HCT116 (cell line): ENCODE results near the gene TAF8. TPM values are rescaled to one million over a fixed set of nuclear protein-coding genes. Genes with fewer than 3 reads are reported as not detected.

Experiments
- ATAC-seq: fragments of 200-7000 bp; cut with Tn5 transposase; 2 replicates; pipeline ENCODE4 v1.9.1; 2020; ENCODE audit warnings: mild to moderate bottlenecking, moderate library complexity
- BruUV-seq: library from RNA; stranded (reverse); fragments of 400-500 nt; replicated peaks from 2 replicates; lab custom pipeline; 2021; lab: Mats Ljungman, UMichigan
- CTCF ChIA-PET: fragments of 300-600 bp; sonication (Branson Sonifier 250); formaldehyde crosslinking; loops from one replicate; lab custom pipeline; 2021; ENCODE audit warnings: antibody characterized with exemption; lab: Charles Lee
- POLR2A ChIA-PET: fragments of 300-600, 350-600 bp; sonication (Branson Sonifier 250); formaldehyde crosslinking; loops from one replicate; lab custom pipeline; 2021; ENCODE audit warnings: antibody characterized with exemption; lab: Charles Lee
- RAD21 ChIA-PET, 2 experiments: fragments of 300-600 bp; sonication (Branson Sonifier 250); formaldehyde crosslinking; loops; one replicate each; lab custom pipeline; 2023; ENCODE audit warnings: low total read pairs in 2 of 2; ENCODE audit not compliant: uncharacterized antibody in 2 of 2, unreplicated experiment in 2 of 2, low non-redundant PET in 1 of 2; lab: Charles Lee
- DNase-seq: peaks from one replicate; pipeline ENCODE4 v3.0.0-alpha.2; 2010; ENCODE audit warnings: low read depth, low spot score
- H2AFZ ChIP-seq: fragments of 200-600 bp; shearing (Covaris generic), sonication (generic); 2 replicates; pipeline ENCODE4 v1.6.1; 2017; ENCODE audit warnings: low read depth, mixed run types, mixed read lengths, antibody characterized with exemption, low read length; ENCODE audit not compliant: poor library complexity, severe bottlenecking
- H3K27ac ChIP-seq: 2 replicates; pipeline ENCODE4 v1.5.1; 2012; ENCODE audit warnings: low read depth, low read length
- H3K27me3 ChIP-seq: fragments of 200-600 bp; sonication (generic); 2 replicates; pipeline ENCODE4 v1.6.1; 2016; ENCODE audit warnings: mixed run types, low read length, mixed read lengths; ENCODE audit not compliant: insufficient read depth
- H3K36me3 ChIP-seq, 2 experiments: fragments of 200-500 bp in 1 of 2; fragments of 200-600 bp in 1 of 2; sonication (Bioruptor generic) in 1 of 2; sonication (generic) in 1 of 2; 2 replicates each; pipeline versions ENCODE4 v1.5.1 to v1.6.1; 2014 to 2016; ENCODE audit warnings: low read length in 2 of 2, inconsistent platforms in 1 of 2, mixed read lengths in 1 of 2, mixed run types in 1 of 2; ENCODE audit not compliant: insufficient read depth in 2 of 2, control insufficient read depth in 1 of 2
- H3K4me1 ChIP-seq, 2 experiments: fragments of 200-600 bp in 1 of 2; sonication (generic) in 1 of 2; 2 replicates each; pipeline versions ENCODE4 v1.5.1 to v1.6.1; 2012 to 2017; ENCODE audit warnings: low read length in 2 of 2, inconsistent platforms in 1 of 2, mild to moderate bottlenecking in 1 of 2, mixed read lengths in 1 of 2, mixed run types in 1 of 2, moderate library complexity in 1 of 2; ENCODE audit not compliant: insufficient read depth in 2 of 2, control insufficient read depth in 1 of 2
- H3K4me2 ChIP-seq: fragments of 200-600 bp; sonication (generic); 2 replicates; pipeline ENCODE4 v1.6.1; 2017; ENCODE audit warnings: mixed run types, low read length, mixed read lengths
- H3K4me3 ChIP-seq, 2 experiments: fragments of 200-600 bp in 1 of 2; sonication (generic) in 1 of 2; replicated peaks in 1 of 2; 2 replicates each; pipeline ENCODE4 v1.5.1; 2011 to 2016; ENCODE audit warnings: low read length in 2 of 2, control low read depth in 1 of 2, low read depth in 1 of 2, mild to moderate bottlenecking in 1 of 2, mixed read lengths in 1 of 2, mixed run types in 1 of 2
- H3K79me2 ChIP-seq: fragments of 200-600 bp; sonication (generic); 2 replicates; pipeline ENCODE4 v1.6.1; 2017; ENCODE audit warnings: mild to moderate bottlenecking, mixed run types, low read length, moderate library complexity, mixed read lengths; ENCODE audit not compliant: insufficient read depth
- H3K9ac ChIP-seq: fragments of 200-600 bp; sonication (generic); 2 replicates; pipeline ENCODE4 v1.6.1; 2016; ENCODE audit warnings: low read length, mixed read lengths
- H3K9me2 ChIP-seq: fragments of 200-600 bp; sonication (generic), shearing (Covaris generic); 2 replicates; pipeline ENCODE4 v1.6.1; 2017; ENCODE audit warnings: mixed run types, mild to moderate bottlenecking, moderate library complexity; ENCODE audit not compliant: insufficient read depth
- H3K9me3 ChIP-seq, 2 experiments: fragments of 200-500 bp in 1 of 2; fragments of 200-600 bp in 1 of 2; sonication (Bioruptor generic) in 1 of 2; sonication (generic) in 1 of 2; 2 replicates each; pipeline ENCODE4 v1.6.1; 2014 to 2017; ENCODE audit warnings: low read length in 2 of 2, mixed read lengths in 2 of 2, inconsistent platforms in 1 of 2, low read depth in 1 of 2, mild to moderate bottlenecking in 1 of 2, mixed run types in 1 of 2, moderate library complexity in 1 of 2; ENCODE audit not compliant: control insufficient read depth in 1 of 2, insufficient read depth in 1 of 2
- H4K20me1 ChIP-seq: fragments of 200-600 bp; sonication (generic), shearing (Covaris generic); 2 replicates; pipeline ENCODE4 v1.6.1; 2017; ENCODE audit warnings: mixed run types, mild to moderate bottlenecking, moderate library complexity; ENCODE audit not compliant: insufficient read depth
- CBX3 ChIP-seq: IDR thresholded peaks from 2 replicates; pipeline ENCODE4 v1.6.1; 2012; ENCODE audit warnings: low read depth
- CEBPB ChIP-seq: IDR thresholded peaks from 2 replicates; pipeline ENCODE4 v1.6.1; 2012; ENCODE audit warnings: low read depth
- EGR1 ChIP-seq: IDR thresholded peaks from 2 replicates; pipeline ENCODE4 v1.6.1; 2012; ENCODE audit warnings: low read depth
- ELF1 ChIP-seq: IDR thresholded peaks from 2 replicates; pipeline ENCODE4 v1.6.1; 2012; ENCODE audit warnings: low read depth, borderline replicate concordance
- EZH2 ChIP-seq: fragments of 200-600 bp; sonication (generic); IDR thresholded peaks from 2 replicates; pipeline ENCODE4 v1.6.1; 2017; ENCODE audit warnings: antibody characterized with exemption, mixed run types
- EZH2phosphoT487 ChIP-seq: fragments of 200-600 bp; IDR thresholded peaks from 2 replicates; pipeline ENCODE4 v1.6.1; 2018; ENCODE audit warnings: antibody characterized with exemption, borderline replicate concordance
- FOSL1 ChIP-seq: IDR thresholded peaks from 2 replicates; pipeline ENCODE4 v1.6.1; 2012; ENCODE audit warnings: low read depth
- JUND ChIP-seq: IDR thresholded peaks from 2 replicates; pipeline ENCODE4 v1.6.1; 2012
- POLR2A ChIP-seq: IDR thresholded peaks from 2 replicates; pipeline ENCODE4 v1.7.0; 2011; ENCODE audit warnings: borderline replicate concordance; ENCODE audit not compliant: insufficient read depth, insufficient read length; ENCODE audit errors: extremely low read depth
- POLR2AphosphoS5 ChIP-seq: IDR thresholded peaks from 2 replicates; pipeline ENCODE4 v1.6.1; 2011; ENCODE audit warnings: mild to moderate bottlenecking, low read depth, low read length, moderate library complexity
- RAD21 ChIP-seq: IDR thresholded peaks from 2 replicates; pipeline ENCODE4 v1.6.1; 2012; ENCODE audit warnings: low read depth, mild to moderate bottlenecking
- SIN3A ChIP-seq: IDR thresholded peaks from 2 replicates; pipeline ENCODE4 v1.6.1; 2012; ENCODE audit warnings: low read depth
- SRF ChIP-seq: IDR thresholded peaks from 2 replicates; pipeline ENCODE4 v1.6.1; 2012; ENCODE audit warnings: low read depth
- TCF7L2 ChIP-seq: IDR thresholded peaks from 2 replicates; pipeline ENCODE4 v1.7.0; 2011; ENCODE audit warnings: borderline replicate concordance, inconsistent platforms; ENCODE audit not compliant: insufficient read depth, insufficient read length; ENCODE audit errors: extremely low read depth
- YY1 ChIP-seq: IDR thresholded peaks from 2 replicates; pipeline ENCODE4 v1.6.1; 2011; ENCODE audit warnings: low read length, low read depth, moderate library complexity, mild to moderate bottlenecking; ENCODE audit not compliant: insufficient replicate concordance; ENCODE audit errors: extremely low read depth
- ZNF274 ChIP-seq: fragments of 200-500 bp; sonication (Bioruptor generic); IDR thresholded peaks from 2 replicates; pipeline ENCODE4 v1.6.1; 2014; ENCODE audit warnings: mild to moderate bottlenecking, low read depth, low read length, inconsistent platforms
- intact Hi-C: fragments of 100-400 bp; cut with micrococcal nuclease; formaldehyde crosslinking; loops from 2 replicates; pipeline ENCODE4 v1.10.0; 2022
- total RNA-seq: library from RNA; stranded (reverse); gene quantifications from one replicate; pipeline ENCODE4 v1.2.1, GENCODE V29; 2021; ENCODE audit not compliant: unreplicated experiment
- TF ChIP-seq, protein P1 (sequence below): IDR thresholded peaks from 2 replicates; pipeline ENCODE4 v1.6.1; 2012
- TF ChIP-seq, protein P2 (sequence below): IDR thresholded peaks from 2 replicates; pipeline ENCODE4 v1.6.1; 2011; ENCODE audit warnings: mild to moderate bottlenecking, low read length, moderate library complexity; ENCODE audit not compliant: insufficient replicate concordance; ENCODE audit errors: extremely low read depth
- TF ChIP-seq, protein P3 (sequence below): IDR thresholded peaks from 2 replicates; pipeline ENCODE4 v1.6.1; 2012
- TF ChIP-seq, protein P4 (sequence below), 3 experiments: fragments of 200-600 bp in 1 of 3; sonication (generic) in 1 of 3; IDR thresholded peaks in 2 of 3; conservative IDR thresholded peaks in 1 of 3; 2 replicates each; pipeline ENCODE4 v1.5.1; 2012 to 2017; ENCODE audit warnings: low read depth in 2 of 3, low read length in 2 of 3, antibody characterized with exemption in 1 of 3, borderline replicate concordance in 1 of 3, control low read depth in 1 of 3, mild to moderate bottlenecking in 1 of 3, mixed read lengths in 1 of 3, mixed run types in 1 of 3, moderate library complexity in 1 of 3; ENCODE audit not compliant: insufficient read depth in 1 of 3

Gene TAF8
- total RNA-seq, 1 experiment from 2014 or later, result 29.5 TPM

DNA sequence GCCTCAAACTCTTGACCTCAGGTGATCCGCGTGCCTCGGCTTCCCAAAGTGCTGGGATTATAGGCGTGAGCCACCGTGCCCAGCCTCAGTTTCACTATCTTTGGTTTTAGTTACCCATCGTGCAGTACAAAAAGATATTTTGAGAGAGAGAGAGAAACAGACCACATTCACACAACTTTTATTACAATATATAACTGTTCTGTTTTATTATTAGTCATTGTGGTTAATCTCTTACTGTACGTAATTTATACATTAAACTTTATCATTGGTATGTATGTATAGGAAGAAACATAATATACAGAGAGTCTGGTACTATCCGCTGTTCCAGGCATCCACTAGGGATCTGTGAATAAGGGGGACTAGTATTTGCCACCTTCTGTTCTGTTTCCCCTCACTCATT, 29.4 kb upstream of the TAF8 start:
- CTCF ChIA-PET, result no interaction called here

More for the DNA sequence above, 29.4 kb upstream of the TAF8 start:
- Histone ChIP-seq H3K9me2 (no peaks in the 10 kb centered on the region), H3K36me3 (no peaks in the 10 kb centered on the region), H2AFZ (no peak overlapping the region), H3K79me2 (no peaks in the 10 kb centered on the region), H3K9me3 (no peaks in the 10 kb centered on the region), H3K27me3 (no peaks in the 10 kb centered on the region), H4K20me1 (no peaks in the 10 kb centered on the region), H3K27ac (no peak overlapping the region), H3K4me1 (peaks cover 0 to 8% of the 10 kb centered on the region in 2 experiments; a peak in 1 of 4 replicates), H3K9ac (no peak overlapping the region), H3K4me2 (no peak overlapping the region), H3K4me3 (no peak overlapping the region)
- no TSS peak for BruUV-seq
- DNase-seq, result no peak
- TF ChIP-seq CBX3 (no peak), TCF7L2 (no peak), ZNF274 (no peak), ELF1 (no peak), EZH2phosphoT487 (no peak), CEBPB (no peak), YY1 (no peak), POLR2AphosphoS5 (no peak), SIN3A (no peak), JUND (no peak), RAD21 (no peak), EGR1 (no peak), POLR2A (no peak), FOSL1 (no peak), EZH2 (no peak), SRF (no peak)
- TF ChIP-seq, protein P1, sequence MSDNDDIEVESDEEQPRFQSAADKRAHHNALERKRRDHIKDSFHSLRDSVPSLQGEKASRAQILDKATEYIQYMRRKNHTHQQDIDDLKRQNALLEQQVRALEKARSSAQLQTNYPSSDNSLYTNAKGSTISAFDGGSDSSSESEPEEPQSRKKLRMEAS, result no peak
- TF ChIP-seq, protein P2, sequence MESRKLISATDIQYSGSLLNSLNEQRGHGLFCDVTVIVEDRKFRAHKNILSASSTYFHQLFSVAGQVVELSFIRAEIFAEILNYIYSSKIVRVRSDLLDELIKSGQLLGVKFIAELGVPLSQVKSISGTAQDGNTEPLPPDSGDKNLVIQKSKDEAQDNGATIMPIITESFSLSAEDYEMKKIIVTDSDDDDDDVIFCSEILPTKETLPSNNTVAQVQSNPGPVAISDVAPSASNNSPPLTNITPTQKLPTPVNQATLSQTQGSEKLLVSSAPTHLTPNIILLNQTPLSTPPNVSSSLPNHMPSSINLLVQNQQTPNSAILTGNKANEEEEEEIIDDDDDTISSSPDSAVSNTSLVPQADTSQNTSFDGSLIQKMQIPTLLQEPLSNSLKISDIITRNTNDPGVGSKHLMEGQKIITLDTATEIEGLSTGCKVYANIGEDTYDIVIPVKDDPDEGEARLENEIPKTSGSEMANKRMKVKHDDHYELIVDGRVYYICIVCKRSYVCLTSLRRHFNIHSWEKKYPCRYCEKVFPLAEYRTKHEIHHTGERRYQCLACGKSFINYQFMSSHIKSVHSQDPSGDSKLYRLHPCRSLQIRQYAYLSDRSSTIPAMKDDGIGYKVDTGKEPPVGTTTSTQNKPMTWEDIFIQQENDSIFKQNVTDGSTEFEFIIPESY, result no peak
- TF ChIP-seq, protein P3, sequence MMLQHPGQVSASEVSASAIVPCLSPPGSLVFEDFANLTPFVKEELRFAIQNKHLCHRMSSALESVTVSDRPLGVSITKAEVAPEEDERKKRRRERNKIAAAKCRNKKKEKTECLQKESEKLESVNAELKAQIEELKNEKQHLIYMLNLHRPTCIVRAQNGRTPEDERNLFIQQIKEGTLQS, result no peak
- TF ChIP-seq, protein P4, sequence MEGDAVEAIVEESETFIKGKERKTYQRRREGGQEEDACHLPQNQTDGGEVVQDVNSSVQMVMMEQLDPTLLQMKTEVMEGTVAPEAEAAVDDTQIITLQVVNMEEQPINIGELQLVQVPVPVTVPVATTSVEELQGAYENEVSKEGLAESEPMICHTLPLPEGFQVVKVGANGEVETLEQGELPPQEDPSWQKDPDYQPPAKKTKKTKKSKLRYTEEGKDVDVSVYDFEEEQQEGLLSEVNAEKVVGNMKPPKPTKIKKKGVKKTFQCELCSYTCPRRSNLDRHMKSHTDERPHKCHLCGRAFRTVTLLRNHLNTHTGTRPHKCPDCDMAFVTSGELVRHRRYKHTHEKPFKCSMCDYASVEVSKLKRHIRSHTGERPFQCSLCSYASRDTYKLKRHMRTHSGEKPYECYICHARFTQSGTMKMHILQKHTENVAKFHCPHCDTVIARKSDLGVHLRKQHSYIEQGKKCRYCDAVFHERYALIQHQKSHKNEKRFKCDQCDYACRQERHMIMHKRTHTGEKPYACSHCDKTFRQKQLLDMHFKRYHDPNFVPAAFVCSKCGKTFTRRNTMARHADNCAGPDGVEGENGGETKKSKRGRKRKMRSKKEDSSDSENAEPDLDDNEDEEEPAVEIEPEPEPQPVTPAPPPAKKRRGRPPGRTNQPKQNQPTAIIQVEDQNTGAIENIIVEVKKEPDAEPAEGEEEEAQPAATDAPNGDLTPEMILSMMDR (IDR thresholded peaks at IDR 0.05 in 2 of 3, conservative IDR thresholded peaks at IDR 0.05 in 1 of 3; ENCODE audit: borderline replicate concordance in 1 of 3, insufficient read depth in 1 of 3, low read depth in 2 of 3, low read length in 2 of 3), result no peak
- ChIA-PET RAD21 (no interaction called here), POLR2A (no interaction called here)
- intact Hi-C loops, result no loop called here
- ATAC-seq, result no peak
